SK-N-SH treated with all-trans-retinoic acid at 6 μM for 48 hours (cell line): Measurements from ENCODE around the gene COL6A3.

Source experiments
- ATAC-seq: fragments of 200-7000 bp; cut with Tn5 transposase; 3 replicates; pipeline ENCODE4 v1.9.1; 2020; ENCODE audit warnings: mild to moderate bottlenecking, moderate library complexity
- ARNTL ChIP-seq: fragments of 450-650 bp; formaldehyde crosslinking; IDR thresholded peaks from 2 replicates; pipeline ENCODE4 v1.5.0; 2020; ENCODE audit warnings: low read depth, mild to moderate bottlenecking, moderate library complexity, borderline replicate concordance
- CREB5 ChIP-seq: fragments of 250-450 bp; sonication (Bioruptor Pico); IDR thresholded peaks from 2 replicates; pipeline ENCODE4 v1.5.1; 2020; ENCODE audit warnings: low read depth, mild to moderate bottlenecking, moderate library complexity
- CSDC2 ChIP-seq: fragments of 250-450 bp; sonication (Bioruptor Pico); IDR thresholded peaks from 2 replicates; pipeline ENCODE4 v1.5.0; 2020; ENCODE audit warnings: mild to moderate bottlenecking, moderate library complexity
- CSRNP3 ChIP-seq: fragments of 250-450 bp; sonication (Bioruptor Pico); IDR thresholded peaks from 2 replicates; pipeline ENCODE4 v1.5.1; 2021; ENCODE audit warnings: mild to moderate bottlenecking, moderate library complexity
- ESRRG ChIP-seq: fragments of 250-450 bp; sonication (Bioruptor Pico); IDR thresholded peaks from 2 replicates; pipeline ENCODE4 v1.6.1; 2021; ENCODE audit warnings: mild to moderate bottlenecking
- GLIS3 ChIP-seq: fragments of 250-450 bp; sonication (Bioruptor Pico); IDR thresholded peaks from 2 replicates; pipeline ENCODE4 v1.5.0; 2020; ENCODE audit warnings: mild to moderate bottlenecking, moderate library complexity
- ISL1 ChIP-seq: fragments of 250-450 bp; sonication (Bioruptor Pico); IDR thresholded peaks from 2 replicates; pipeline ENCODE4 v2.1.2; 2022; ENCODE audit warnings: mild to moderate bottlenecking, moderate library complexity
- OSR1 ChIP-seq: fragments of 250-450 bp; sonication (Bioruptor Pico); IDR thresholded peaks from 2 replicates; pipeline ENCODE4 v1.8.0; 2022; ENCODE audit warnings: moderate library complexity, mild to moderate bottlenecking, inconsistent platforms
- PPARA ChIP-seq: fragments of 250-450 bp; sonication (Bioruptor Pico); IDR thresholded peaks from 2 replicates; pipeline ENCODE4 v1.5.0; 2020; ENCODE audit warnings: mild to moderate bottlenecking, borderline replicate concordance
- RARB ChIP-seq: fragments of 250-450 bp; sonication (Bioruptor Pico); IDR thresholded peaks from 2 replicates; pipeline ENCODE4 v1.8.0; 2021; ENCODE audit warnings: mild to moderate bottlenecking, moderate library complexity
- SNAI2 ChIP-seq: fragments of 250-450 bp; sonication (Bioruptor Pico); IDR thresholded peaks from 2 replicates; pipeline ENCODE4 v1.5.0; 2020; ENCODE audit warnings: mild to moderate bottlenecking, moderate library complexity
- TOX ChIP-seq: fragments of 250-450 bp; sonication (Bioruptor Pico); IDR thresholded peaks from 2 replicates; pipeline ENCODE4 v1.8.0; 2021; ENCODE audit warnings: mild to moderate bottlenecking, moderate library complexity, borderline replicate concordance
- ZC3H10 ChIP-seq: fragments of 250-450 bp; sonication (Bioruptor Pico); IDR thresholded peaks from 2 replicates; pipeline ENCODE4 v1.5.1; 2021; ENCODE audit warnings: mild to moderate bottlenecking, moderate library complexity
- ZFP3 ChIP-seq: fragments of 250-450 bp; sonication (Bioruptor Pico); IDR thresholded peaks from 2 replicates; pipeline ENCODE4 v1.5.0; 2020; ENCODE audit warnings: mild to moderate bottlenecking, moderate library complexity
- ZNF565 ChIP-seq: fragments of 450-650 bp; formaldehyde crosslinking; conservative IDR thresholded peaks from 2 replicates; pipeline ENCODE4 v1.5.0; 2020; ENCODE audit warnings: low read depth, mild to moderate bottlenecking, moderate library complexity
- ZNF70 ChIP-seq: fragments of 450-650 bp; formaldehyde crosslinking; IDR thresholded peaks from 2 replicates; pipeline ENCODE4 v1.5.0; 2020; ENCODE audit warnings: mild to moderate bottlenecking, moderate library complexity
- TF ChIP-seq, protein P1 (sequence below): fragments of 250-450 bp; sonication (Bioruptor Pico); IDR thresholded peaks from 2 replicates; pipeline ENCODE4 v1.5.0; 2020; ENCODE audit warnings: mild to moderate bottlenecking, moderate library complexity
- TF ChIP-seq, protein P2 (sequence below): fragments of 250-450 bp; sonication (Bioruptor Pico); IDR thresholded peaks from 2 replicates; pipeline ENCODE4 v1.8.0; 2021; ENCODE audit warnings: low read depth, mild to moderate bottlenecking, moderate library complexity, borderline replicate concordance

Gene COL6A3

DNA sequence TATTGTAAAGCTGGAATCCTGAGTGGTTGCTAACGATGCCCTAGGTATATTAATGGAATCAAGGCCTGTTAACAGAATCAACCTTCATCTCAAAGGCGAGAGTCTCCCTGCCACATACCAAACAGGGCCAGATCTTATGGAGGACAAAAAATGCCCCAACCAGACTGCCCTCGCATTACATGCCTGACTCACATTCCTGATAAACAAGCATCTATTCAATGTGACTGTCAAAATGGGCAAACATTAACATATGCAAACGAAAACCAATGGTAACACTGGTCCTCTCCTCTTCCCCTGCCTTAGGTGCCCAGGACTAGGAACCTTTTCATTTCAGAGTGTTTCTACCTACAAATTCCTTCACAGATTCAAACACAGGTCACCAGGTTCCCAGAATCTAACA lies 83.4 kb downstream of the COL6A3 start (continued):
- TF ChIP-seq CREB5 (CRISPR knock-in tag): no peak
- no peak for TF ChIP-seq ZFP3 (CRISPR knock-in tag)
- no peak for TF ChIP-seq PPARA (CRISPR knock-in tag)
- TF ChIP-seq TOX (CRISPR knock-in tag): no peak
- no peak for TF ChIP-seq CSDC2 (CRISPR knock-in tag)
- no peak for TF ChIP-seq RARB (CRISPR knock-in tag)
- TF ChIP-seq ESRRG: no peak

DNA sequence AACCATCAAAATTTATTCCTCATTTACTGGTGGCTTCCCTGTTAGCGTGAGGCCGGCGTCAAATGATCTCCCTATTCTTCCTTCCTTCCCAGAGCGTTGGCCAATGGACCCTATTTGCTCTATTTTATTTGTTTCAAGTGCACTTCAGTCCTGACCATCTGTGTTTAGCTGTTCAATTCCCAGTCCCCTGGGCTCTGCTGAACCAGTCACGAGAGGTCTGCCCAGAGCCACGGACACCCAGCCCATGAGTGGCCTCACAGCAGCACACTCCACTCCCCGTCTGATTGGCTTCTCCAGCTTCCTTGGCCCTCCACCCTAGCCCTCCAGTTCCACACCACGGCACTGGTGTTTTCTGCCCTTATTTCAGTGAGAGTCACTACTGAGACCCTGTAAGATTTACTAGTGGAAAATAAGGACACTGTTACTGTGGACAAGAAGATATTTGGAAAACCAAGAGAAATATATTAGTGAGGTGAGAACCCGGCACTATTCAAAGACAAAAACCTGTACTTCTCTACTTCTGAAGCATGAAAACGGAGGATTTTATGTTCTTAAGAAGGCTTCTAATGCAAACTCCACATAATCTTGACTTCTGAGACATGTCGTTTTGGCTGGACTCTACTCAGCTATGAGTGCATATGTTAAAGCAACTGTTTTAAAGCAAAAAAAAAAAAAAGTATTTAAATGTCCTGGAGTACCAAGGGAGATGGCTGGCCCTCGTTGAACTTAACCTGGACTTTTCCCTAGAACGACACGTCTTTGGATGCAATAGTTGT lies 86.6 kb downstream of the COL6A3 start:
- ATAC-seq: no peak
- TF ChIP-seq, protein P1, sequence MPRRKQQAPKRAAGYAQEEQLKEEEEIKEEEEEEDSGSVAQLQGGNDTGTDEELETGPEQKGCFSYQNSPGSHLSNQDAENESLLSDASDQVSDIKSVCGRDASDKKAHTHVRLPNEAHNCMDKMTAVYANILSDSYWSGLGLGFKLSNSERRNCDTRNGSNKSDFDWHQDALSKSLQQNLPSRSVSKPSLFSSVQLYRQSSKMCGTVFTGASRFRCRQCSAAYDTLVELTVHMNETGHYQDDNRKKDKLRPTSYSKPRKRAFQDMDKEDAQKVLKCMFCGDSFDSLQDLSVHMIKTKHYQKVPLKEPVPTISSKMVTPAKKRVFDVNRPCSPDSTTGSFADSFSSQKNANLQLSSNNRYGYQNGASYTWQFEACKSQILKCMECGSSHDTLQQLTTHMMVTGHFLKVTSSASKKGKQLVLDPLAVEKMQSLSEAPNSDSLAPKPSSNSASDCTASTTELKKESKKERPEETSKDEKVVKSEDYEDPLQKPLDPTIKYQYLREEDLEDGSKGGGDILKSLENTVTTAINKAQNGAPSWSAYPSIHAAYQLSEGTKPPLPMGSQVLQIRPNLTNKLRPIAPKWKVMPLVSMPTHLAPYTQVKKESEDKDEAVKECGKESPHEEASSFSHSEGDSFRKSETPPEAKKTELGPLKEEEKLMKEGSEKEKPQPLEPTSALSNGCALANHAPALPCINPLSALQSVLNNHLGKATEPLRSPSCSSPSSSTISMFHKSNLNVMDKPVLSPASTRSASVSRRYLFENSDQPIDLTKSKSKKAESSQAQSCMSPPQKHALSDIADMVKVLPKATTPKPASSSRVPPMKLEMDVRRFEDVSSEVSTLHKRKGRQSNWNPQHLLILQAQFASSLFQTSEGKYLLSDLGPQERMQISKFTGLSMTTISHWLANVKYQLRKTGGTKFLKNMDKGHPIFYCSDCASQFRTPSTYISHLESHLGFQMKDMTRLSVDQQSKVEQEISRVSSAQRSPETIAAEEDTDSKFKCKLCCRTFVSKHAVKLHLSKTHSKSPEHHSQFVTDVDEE (CRISPR knock-in tag): no peak
- TF ChIP-seq ZNF70 (CRISPR knock-in tag) (no peak), CSRNP3 (CRISPR knock-in tag) (no peak), ZC3H10 (CRISPR knock-in tag) (no peak), ZFP3 (CRISPR knock-in tag) (no peak), GLIS3 (CRISPR knock-in tag) (no peak), ISL1 (CRISPR knock-in tag) (no peak), OSR1 (CRISPR knock-in tag) (no peak), SNAI2 (CRISPR knock-in tag) (no peak), CREB5 (CRISPR knock-in tag) (no peak), PPARA (CRISPR knock-in tag) (no peak), ARNTL (no peak)
- TF ChIP-seq, protein P2, sequence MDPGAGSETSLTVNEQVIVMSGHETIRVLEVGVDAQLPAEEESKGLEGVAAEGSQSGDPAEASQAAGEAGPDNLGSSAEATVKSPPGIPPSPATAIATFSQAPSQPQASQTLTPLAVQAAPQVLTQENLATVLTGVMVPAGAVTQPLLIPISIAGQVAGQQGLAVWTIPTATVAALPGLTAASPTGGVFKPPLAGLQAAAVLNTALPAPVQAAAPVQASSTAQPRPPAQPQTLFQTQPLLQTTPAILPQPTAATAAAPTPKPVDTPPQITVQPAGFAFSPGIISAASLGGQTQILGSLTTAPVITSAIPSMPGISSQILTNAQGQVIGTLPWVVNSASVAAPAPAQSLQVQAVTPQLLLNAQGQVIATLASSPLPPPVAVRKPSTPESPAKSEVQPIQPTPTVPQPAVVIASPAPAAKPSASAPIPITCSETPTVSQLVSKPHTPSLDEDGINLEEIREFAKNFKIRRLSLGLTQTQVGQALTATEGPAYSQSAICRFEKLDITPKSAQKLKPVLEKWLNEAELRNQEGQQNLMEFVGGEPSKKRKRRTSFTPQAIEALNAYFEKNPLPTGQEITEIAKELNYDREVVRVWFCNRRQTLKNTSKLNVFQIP (CRISPR knock-in tag): no peak

- TF ChIP-seq CREB5 (CRISPR knock-in tag): no peak
- TF ChIP-seq ESRRG: no peak
- no peak for TF ChIP-seq SNAI2 (CRISPR knock-in tag)
- TF ChIP-seq ZNF70 (CRISPR knock-in tag): no peak
- no peak for TF ChIP-seq RARB (CRISPR knock-in tag)
- TF ChIP-seq ISL1 (CRISPR knock-in tag): no peak
- TF ChIP-seq GLIS3 (CRISPR knock-in tag): no peak
- no peak for TF ChIP-seq CSDC2 (CRISPR knock-in tag)
- no peak for TF ChIP-seq ZNF565
- no peak for TF ChIP-seq ZC3H10 (CRISPR knock-in tag)
- TF ChIP-seq, protein P2 (CRISPR knock-in tag): no peak
- no peak for TF ChIP-seq ZFP3 (CRISPR knock-in tag)
- no peak for TF ChIP-seq PPARA (CRISPR knock-in tag)
- ATAC-seq: no peak
Observed at GRCh38 chr2:237326266-237327171, 87.4 kb downstream of the COL6A3 start.
